Stromal cell of bone marrow (primary cell): ENCODE results near the gene RFX2.
"Not testable (repeated sequence)": the region's sequence is repeated elsewhere in the genome, so short reads cannot be mapped to it uniquely, and the experiment has no call there.

Experiments
- DNase-seq: peaks from one replicate; pipeline ENCODE4 v3.0.0-alpha.2; 2012; ENCODE audit warnings: low read depth

The RFX2 gene

GRCh38 chr19:6074709-6075403 is 35.4 kb downstream of the RFX2 start:
- no peak for DNase-seq

DNA sequence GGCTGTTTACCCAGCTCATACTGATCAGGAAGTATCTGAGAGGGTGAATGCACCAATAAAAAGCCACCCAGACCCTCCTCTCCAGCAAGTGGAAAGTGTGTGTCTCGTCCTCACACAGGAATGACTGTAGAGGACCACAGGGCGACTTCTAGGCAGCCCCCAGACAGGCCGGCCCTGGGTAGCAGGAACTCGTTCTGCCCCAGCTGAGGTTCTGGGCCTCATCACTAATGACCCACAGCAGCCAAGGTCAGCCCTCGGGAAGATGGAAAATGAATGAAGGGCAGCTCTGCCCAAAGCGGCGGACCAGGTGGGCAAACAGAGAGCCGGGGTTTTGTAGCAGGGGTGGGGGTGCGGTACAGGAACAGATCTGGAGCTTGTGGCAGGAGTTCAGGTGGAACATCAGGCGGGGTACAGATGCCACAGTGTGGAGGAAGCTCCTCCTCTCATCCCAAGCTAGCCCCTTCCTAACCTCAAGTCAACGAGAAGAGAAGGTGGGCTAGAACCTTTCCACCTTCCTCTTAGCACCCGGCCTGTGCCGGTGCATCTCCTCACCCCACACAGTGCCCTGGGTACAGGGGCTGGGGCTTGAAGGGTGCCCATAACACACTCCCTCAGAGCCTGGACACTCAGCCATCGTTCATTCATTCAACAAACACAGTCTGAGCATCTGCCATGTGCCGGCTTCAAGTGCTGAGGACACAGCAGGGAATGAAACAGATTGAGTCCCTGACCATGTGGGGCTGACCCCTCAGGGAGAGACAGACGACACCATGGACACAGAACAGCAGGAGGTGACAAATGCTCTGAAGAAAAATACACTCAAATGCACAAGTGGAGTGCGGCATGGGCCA is 36.2 kb downstream of the RFX2 start:
- DNase-seq = no peak

GRCh38 chr19:6073233-6073632 is 37.1 kb downstream of the RFX2 start:
- DNase-seq = not testable (repeated sequence)

- DNase-seq = no peak
These were observed 38.4 kb downstream of the RFX2 start for GRCh38 chr19:6071875-6072274.

DNA sequence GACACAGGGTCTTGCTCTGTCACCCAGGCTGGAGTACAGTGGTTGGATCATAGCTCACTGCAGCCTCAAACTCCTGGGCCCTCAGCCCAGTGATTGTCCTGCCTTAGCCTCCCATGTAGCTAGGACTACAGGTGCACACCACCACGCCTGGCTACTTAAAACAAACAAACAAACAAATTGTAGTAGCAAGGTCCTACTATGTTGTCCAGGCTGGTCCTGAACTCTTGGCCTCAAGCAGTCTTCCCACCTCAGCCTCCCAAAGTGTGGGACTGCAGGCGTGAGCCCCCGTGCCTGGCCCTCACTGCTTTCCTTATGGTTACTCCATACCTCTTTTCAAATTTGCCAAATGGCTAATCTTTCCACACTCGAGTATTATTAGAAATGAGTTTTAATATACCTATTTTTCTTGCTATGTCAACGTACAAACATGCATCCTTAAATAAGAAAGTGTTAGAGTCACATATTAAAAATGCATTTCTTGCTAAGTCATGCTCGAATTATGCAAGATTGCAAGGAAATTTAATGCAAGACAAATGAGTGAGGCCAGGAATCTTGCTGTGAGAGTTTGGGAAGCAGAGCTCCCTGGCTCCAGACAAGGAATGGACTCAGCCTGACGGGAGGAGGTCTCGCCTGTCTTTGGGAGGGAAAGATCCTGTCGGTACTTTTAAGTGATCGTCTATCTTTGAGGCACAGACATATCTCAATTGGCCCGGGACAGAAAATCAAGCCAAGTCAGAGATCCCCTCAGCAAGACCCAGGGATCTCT is 39.4 kb downstream of the RFX2 start:
- peak; percentile 67 for DNase-seq

DNA sequence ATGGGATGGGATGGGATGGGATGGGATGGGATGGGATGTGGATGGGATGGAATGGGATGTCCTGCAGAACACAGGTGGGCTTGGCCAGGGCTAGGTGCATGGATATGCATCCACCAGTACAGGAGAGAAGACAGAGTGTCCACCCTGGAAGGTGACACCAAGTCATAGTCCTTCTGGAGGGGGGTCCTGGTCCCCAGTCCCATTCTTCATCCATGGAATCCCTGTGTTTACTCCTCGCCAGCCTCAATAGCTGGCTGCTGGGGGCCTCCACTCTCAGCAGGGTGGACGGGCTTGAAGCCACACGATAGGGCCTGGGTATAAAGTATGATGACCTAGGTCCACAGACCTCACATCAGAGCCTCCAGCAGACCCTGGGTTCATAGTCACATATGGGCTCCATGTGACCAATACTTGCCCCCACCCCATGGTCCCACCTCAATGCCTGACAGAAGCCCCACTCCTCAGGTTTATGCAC is 40.1 kb downstream of the RFX2 start:
- DNase-seq = no peak

GRCh38 chr19:6069268-6069791 is 41.0 kb downstream of the RFX2 start:
- no peak for DNase-seq

- DNase-seq = no peak
These were observed 41.6 kb downstream of the RFX2 start for GRCh38 chr19:6068711-6069110.

- no peak for DNase-seq
These were observed 42.3 kb downstream of the RFX2 start for GRCh38 chr19:6067975-6068374.

DNA sequence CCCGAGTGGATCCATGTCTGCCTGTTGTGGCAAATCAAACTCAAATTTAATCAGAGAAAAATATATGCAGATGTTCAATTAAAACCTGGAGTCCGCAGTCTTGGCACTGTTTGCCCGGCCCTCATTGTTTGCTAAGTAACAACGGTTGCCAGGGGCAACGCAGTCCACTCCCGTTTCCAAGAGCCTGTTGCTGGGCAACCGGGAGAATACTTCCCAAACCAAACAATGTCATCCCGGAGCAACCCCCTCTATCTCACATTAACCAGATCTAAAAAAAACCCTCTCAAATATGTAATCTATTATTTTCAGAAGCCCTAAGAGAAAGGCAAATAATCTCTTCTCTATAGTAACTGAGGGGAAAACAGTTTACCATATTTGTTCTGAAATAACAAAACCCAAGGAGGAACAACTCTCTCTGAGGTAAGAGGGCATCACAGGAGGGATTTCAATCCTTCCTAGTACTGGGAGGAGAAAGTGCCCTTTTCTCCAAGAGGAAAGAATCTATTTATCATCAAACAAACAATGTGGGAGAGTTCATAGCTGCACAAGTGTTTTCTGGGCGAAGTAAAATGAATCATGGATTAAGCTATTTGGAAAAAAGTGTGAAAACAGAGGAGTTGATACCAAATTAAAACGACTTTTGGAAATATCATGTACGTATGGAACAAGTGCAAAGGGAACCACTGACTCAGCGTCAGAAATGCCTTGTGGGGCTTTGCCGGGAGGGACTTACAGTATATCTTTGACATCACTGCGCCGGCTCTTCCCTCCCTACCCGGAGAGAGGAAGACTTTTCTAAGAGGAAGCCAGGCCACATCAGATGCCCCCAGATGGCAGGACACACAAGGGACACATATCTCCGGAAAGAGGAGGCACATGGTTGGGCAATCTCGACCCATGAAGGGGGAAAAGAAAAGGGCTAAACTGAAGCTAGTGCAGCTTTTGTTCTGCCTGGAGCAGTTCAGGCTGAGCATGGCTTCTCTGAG is 43.3 kb downstream of the RFX2 start:
- peak; percentile 94 for DNase-seq

- DNase-seq = no peak
These were observed 44.5 kb downstream of the RFX2 start for GRCh38 chr19:6065685-6066374.

DNA sequence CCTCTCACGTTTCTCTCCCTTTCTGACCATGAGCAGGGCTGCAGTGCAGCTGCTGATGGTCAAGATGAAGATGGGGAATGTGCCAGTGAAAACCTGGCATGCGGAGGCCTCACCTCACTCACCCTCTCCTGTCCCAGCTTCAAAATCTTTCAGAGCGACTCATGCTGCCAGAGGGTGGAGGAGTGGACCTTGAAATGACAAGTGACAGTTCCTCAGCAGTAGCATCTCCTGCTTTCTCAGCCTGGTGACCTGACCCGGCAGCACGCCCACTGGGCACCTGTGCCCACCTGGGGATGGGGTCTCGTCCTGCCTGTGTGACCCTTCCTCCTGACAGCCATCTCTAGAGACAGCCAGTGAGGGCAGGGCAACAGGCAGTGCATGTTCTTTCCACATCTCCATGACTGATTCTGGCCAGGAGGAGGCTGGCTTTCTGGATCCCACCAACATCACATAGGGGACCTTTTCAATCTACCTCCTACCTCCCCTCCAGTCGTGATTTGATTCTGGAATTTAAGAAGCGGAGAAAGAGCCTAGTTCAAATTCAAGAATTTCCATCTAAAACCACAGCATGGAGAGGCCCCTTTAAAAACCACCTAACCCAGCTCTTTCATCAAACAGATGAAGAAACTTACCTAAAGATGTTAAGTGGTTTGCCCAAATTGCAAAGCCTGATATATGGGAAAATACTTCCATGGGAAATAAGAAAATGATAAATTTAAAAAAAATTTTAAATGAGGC is 45.8 kb downstream of the RFX2 start:
- DNase-seq = no peak

GRCh38 chr19:6063576-6064335 is 46.5 kb downstream of the RFX2 start:
- no peak for DNase-seq

- DNase-seq = no peak
These were observed 47.2 kb downstream of the RFX2 start for GRCh38 chr19:6062961-6063575.

DNA sequence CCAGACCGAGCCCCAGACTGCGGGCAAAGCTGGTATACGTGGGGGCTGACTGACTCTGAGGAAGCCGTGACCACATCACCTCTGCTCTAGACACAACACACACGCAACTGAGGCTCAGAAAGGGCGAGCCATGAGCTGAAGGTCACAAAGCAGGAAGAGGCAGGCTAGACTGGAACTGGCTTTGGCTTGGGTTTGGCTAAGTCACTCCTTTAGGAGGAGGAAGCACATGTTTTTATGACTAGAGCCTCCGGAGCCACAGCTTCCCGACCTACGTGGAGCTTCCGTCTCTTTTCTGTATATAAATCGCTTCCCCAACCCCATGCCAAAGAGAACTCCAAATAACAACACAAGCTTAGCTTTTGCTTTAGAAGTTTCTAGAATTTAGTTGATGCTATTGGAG is 48.0 kb downstream of the RFX2 start:
- DNase-seq = no peak

DNA sequence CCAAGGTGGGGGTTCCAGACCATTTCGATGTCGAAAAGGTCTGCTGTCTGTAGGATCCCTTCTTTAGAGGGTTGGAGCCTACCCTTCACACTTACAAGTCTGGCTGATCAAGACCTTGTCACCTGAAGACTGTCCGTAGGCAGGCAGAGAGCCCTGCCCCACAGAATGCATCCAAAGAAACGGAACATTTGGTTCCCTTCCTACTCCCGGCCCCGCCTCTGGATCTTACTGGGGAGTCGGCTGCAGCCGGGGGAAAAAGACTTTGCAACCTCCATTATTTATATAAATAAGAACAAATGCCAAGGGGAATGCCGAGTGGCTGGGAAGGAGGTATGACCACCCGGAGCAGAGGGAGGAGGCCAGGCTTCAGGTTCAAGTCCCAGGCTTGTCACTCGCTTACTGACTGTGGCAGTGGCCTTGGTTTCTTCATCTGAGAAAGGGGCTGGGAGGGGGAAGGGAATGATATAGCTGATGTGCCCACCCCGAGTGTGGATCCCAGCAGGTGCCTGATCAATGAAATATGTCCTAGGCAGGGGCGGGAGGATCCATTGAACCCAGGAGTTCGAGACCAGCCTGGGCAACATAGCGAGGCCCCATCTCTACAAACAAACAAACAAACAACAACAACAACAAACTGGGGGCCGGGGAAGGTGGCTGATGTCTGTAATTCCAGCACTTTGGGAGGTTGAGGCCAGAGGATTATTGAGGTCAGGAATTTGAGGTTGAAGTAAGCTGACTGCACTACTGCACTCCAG is 48.7 kb downstream of the RFX2 start:
- DNase-seq = no peak

GRCh38 chr19:6060600-6061375 is 49.5 kb downstream of the RFX2 start:
- DNase-seq = no peak
